Central memory CD8-positive, alpha-beta T cell (primary cell): Measurements from ENCODE around the gene NKD2.

ENCODE experiments used
- ATAC-seq: fragments of 150-1000 bp; cut with Tn5 transposase; replicated peaks from 2 replicates; pipeline ENCODE4 v1.10.0; 2022; ENCODE audit warnings: mild to moderate bottlenecking, moderate FRiP score, moderate number of reproducible peaks; ENCODE audit not compliant: poor library complexity, severe bottlenecking; ENCODE audit errors: extremely low read depth
- DNase-seq, 2 donors: peaks; one replicate each; pipeline ENCODE4 v3.0.0; 2021; ENCODE audit warnings: low spot score in 2 of 2
- H3K27ac Mint-ChIP-seq: one replicate; pipeline ENCODE4 v1.8.0; 2022; ENCODE audit warnings: low read depth, mild to moderate bottlenecking, moderate library complexity, mixed read lengths
- H3K27me3 Mint-ChIP-seq: one replicate; pipeline ENCODE4 v1.8.0; 2022; ENCODE audit warnings: mixed read lengths
- H3K36me3 Mint-ChIP-seq: one replicate; pipeline ENCODE4 v1.8.0; 2022; ENCODE audit warnings: mild to moderate bottlenecking, moderate library complexity, mixed read lengths; ENCODE audit not compliant: insufficient read depth
- H3K4me1 Mint-ChIP-seq: one replicate; pipeline ENCODE4 v1.8.0; 2022; ENCODE audit warnings: mixed read lengths
- H3K4me3 Mint-ChIP-seq: one replicate; pipeline ENCODE4 v1.8.0; 2022; ENCODE audit warnings: mild to moderate bottlenecking, moderate library complexity, mixed read lengths
- H3K9me3 Mint-ChIP-seq: one replicate; pipeline ENCODE4 v1.8.0; 2022; ENCODE audit warnings: mixed read lengths

The NKD2 gene

GRCh38 chr5:982377-983237, 26.0 kb upstream of the NKD2 start:
- Mint-ChIP-seq H3K4me3 (no peak overlapping the region), H3K4me1 (no peaks in the 10 kb centered on the region), H3K27me3 (peaks cover 57% of the 10 kb centered on the region), H3K9me3 (peaks cover 6% of the 10 kb centered on the region), H3K27ac (no peak overlapping the region), H3K36me3 (no peaks in the 10 kb centered on the region)
- ATAC-seq (no peak), DNase-seq (no peak)

GRCh38 chr5:983238-983524, 25.4 kb upstream of the NKD2 start:
- DNase-seq (no peak), ATAC-seq (no peak)
- Mint-ChIP-seq H3K9me3 (peaks cover 6% of the 10 kb centered on the region), H3K4me1 (no peaks in the 10 kb centered on the region), H3K4me3 (no peak overlapping the region), H3K27ac (no peak overlapping the region), H3K36me3 (no peaks in the 10 kb centered on the region), H3K27me3 (peaks cover 60% of the 10 kb centered on the region)

- H3K36me3 Mint-ChIP-seq: no peaks in the 10 kb centered on the region
- no peak for DNase-seq
- ATAC-seq: no peak
- peaks cover 6% of the 10 kb centered on the region for H3K9me3 Mint-ChIP-seq
- H3K27me3 Mint-ChIP-seq: peaks cover 60% of the 10 kb centered on the region
- H3K27ac Mint-ChIP-seq: no peak overlapping the region
- no peaks in the 10 kb centered on the region for H3K4me1 Mint-ChIP-seq
- no peak overlapping the region for H3K4me3 Mint-ChIP-seq
Observed at GRCh38 chr5:983568-983967, 25.0 kb upstream of the NKD2 start.

- no peaks in the 10 kb centered on the region for H3K36me3 Mint-ChIP-seq
- no peaks in the 10 kb centered on the region for H3K4me1 Mint-ChIP-seq
- no peak overlapping the region for H3K4me3 Mint-ChIP-seq
- DNase-seq (no peak), ATAC-seq (no peak)
- H3K27ac Mint-ChIP-seq: no peak overlapping the region
- peaks cover 6% of the 10 kb centered on the region for H3K9me3 Mint-ChIP-seq
- H3K27me3 Mint-ChIP-seq: peaks cover 57% of the 10 kb centered on the region
Observed at GRCh38 chr5:984774-985173, 23.8 kb upstream of the NKD2 start.

GRCh38 chr5:987761-988160, 20.8 kb upstream of the NKD2 start:
- Mint-ChIP-seq H3K4me3 (no peak overlapping the region), H3K36me3 (no peaks in the 10 kb centered on the region), H3K4me1 (no peaks in the 10 kb centered on the region), H3K27ac (no peak overlapping the region), H3K27me3 (peaks cover 78% of the 10 kb centered on the region), H3K9me3 (peaks cover 6% of the 10 kb centered on the region)
- ATAC-seq: no peak
- no peak for DNase-seq

GRCh38 chr5:988322-988721, 20.3 kb upstream of the NKD2 start:
- peaks cover 6% of the 10 kb centered on the region for H3K9me3 Mint-ChIP-seq
- H3K4me1 Mint-ChIP-seq: no peaks in the 10 kb centered on the region
- peaks cover 78% of the 10 kb centered on the region for H3K27me3 Mint-ChIP-seq
- ATAC-seq (no peak), DNase-seq (no peak)
- no peak overlapping the region for H3K4me3 Mint-ChIP-seq
- no peaks in the 10 kb centered on the region for H3K36me3 Mint-ChIP-seq
- H3K27ac Mint-ChIP-seq: no peak overlapping the region

GRCh38 chr5:989961-990530, 18.6 kb upstream of the NKD2 start:
- H3K27me3 Mint-ChIP-seq: peaks cover 68% of the 10 kb centered on the region
- no peak for DNase-seq
- no peaks in the 10 kb centered on the region for H3K9me3 Mint-ChIP-seq
- peaks cover 2% of the 10 kb centered on the region for H3K36me3 Mint-ChIP-seq
- ATAC-seq: no peak
- no peak overlapping the region for H3K4me3 Mint-ChIP-seq
- H3K4me1 Mint-ChIP-seq: no peaks in the 10 kb centered on the region
- H3K27ac Mint-ChIP-seq: no peak overlapping the region

GRCh38 chr5:991472-992267, 16.9 kb upstream of the NKD2 start:
- ATAC-seq: no peak
- H3K36me3 Mint-ChIP-seq: peaks cover 3% of the 10 kb centered on the region
- no peaks in the 10 kb centered on the region for H3K4me1 Mint-ChIP-seq
- no peak overlapping the region for H3K27ac Mint-ChIP-seq
- no peaks in the 10 kb centered on the region for H3K9me3 Mint-ChIP-seq
- no peak for DNase-seq
- peaks cover 57% of the 10 kb centered on the region for H3K27me3 Mint-ChIP-seq
- H3K4me3 Mint-ChIP-seq: no peak overlapping the region

- DNase-seq: no peak
Observed at GRCh38 chr5:994272-994607, 14.4 kb upstream of the NKD2 start.

GRCh38 chr5:994821-995220, 13.8 kb upstream of the NKD2 start:
- Mint-ChIP-seq H3K9me3 (no peaks in the 10 kb centered on the region), H3K4me3 (no peak overlapping the region), H3K36me3 (peaks cover 3% of the 10 kb centered on the region), H3K27me3 (peaks cover 31% of the 10 kb centered on the region), H3K27ac (no peak overlapping the region), H3K4me1 (peaks cover 7% of the 10 kb centered on the region)
- no peak for ATAC-seq
- DNase-seq: no peak

More at GRCh38 chr5:994272-994607, 14.4 kb upstream of the NKD2 start:
- Mint-ChIP-seq H3K27ac (no peak overlapping the region), H3K9me3 (no peaks in the 10 kb centered on the region), H3K27me3 (peaks cover 35% of the 10 kb centered on the region), H3K36me3 (peaks cover 3% of the 10 kb centered on the region), H3K4me3 (no peak overlapping the region), H3K4me1 (peaks cover 7% of the 10 kb centered on the region)
- no peak for ATAC-seq

GRCh38 chr5:995318-995717, 13.3 kb upstream of the NKD2 start:
- Mint-ChIP-seq H3K36me3 (peaks cover 3% of the 10 kb centered on the region), H3K27me3 (peaks cover 26% of the 10 kb centered on the region), H3K4me3 (no peak overlapping the region), H3K4me1 (peaks cover 7% of the 10 kb centered on the region), H3K27ac (no peak overlapping the region), H3K9me3 (no peaks in the 10 kb centered on the region)
- no peak for ATAC-seq
- no peak for DNase-seq

GRCh38 chr5:997001-997474, 11.6 kb upstream of the NKD2 start:
- H3K27me3 Mint-ChIP-seq: peaks cover 18% of the 10 kb centered on the region
- ATAC-seq: no peak
- no peak for DNase-seq
- H3K4me1 Mint-ChIP-seq: peaks cover 7% of the 10 kb centered on the region
- H3K9me3 Mint-ChIP-seq: no peaks in the 10 kb centered on the region
- H3K4me3 Mint-ChIP-seq: no peak overlapping the region
- no peak overlapping the region for H3K27ac Mint-ChIP-seq
- peaks cover 3% of the 10 kb centered on the region for H3K36me3 Mint-ChIP-seq

GRCh38 chr5:997711-998110, 10.9 kb upstream of the NKD2 start:
- Mint-ChIP-seq H3K9me3 (no peaks in the 10 kb centered on the region), H3K4me3 (no peak overlapping the region), H3K36me3 (peaks cover 3% of the 10 kb centered on the region), H3K4me1 (peaks cover 7% of the 10 kb centered on the region), H3K27me3 (peaks cover 11% of the 10 kb centered on the region), H3K27ac (no peak overlapping the region)
- DNase-seq (no peak), ATAC-seq (no peak)
